ENCODE data around the gene TRPC4AP. TPM values are rescaled to one million over a fixed set of nuclear protein-coding genes. Genes with fewer than 3 reads are reported as not detected.

TRPC4AP gene
- total and polyA plus RNA-seq, 12 donors: 26.2 to 46.4 (median 38.0) TPM

DNA sequence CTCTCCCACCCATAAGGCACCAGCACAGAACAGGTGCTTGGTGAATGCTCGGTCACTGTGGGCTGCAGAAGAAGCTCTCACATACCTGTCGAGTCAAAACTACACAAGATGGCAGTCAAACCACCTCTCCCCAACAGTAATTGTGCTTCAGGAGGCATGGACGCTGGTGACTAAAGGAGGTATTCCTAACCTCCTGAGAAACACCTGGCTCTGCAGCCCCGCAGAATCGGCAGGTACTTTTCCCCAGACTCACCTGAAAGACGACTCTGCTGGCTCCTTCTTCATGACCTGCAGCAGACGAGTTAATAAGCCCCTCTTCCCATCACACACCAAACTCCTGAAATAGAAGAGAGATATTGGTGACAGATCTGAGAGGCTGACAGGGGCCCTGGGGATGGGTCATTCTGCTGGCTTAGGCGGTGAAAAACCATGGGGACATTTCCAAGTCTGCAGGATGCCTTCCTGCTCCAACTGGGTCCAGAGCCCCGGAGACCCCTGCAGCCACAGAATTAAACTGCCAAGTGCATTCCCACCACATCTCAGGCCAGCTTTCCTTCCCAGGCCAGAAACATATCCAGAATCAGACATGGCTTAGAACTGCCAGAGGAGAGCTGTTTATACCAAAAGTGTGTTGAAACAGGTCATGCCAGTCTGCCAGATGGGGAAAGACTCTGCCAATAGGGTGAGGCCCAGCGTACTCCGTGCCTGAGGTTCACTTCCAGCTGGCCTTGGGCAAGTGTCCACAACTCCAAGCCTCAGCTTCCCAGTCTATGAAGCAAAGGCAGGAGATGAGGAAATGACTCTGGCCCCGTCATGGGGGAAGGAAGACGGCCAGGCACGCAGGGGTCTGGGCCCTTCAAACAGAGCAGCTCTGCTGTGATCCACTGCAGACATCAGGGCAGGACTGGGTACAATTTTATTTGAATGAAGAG is 83.9 kb downstream of the TRPC4AP start:
- H3K36me3 ChIP-seq: peaks cover 3 to 100% (median 72%) of the 10 kb centered on the region in 9 donors
- peak overlapping the region in 1 of 10 donors; percentile 26 for H3K27ac ChIP-seq
- ATAC-seq: peak in 3 of 8 donors; percentile 2 to 50 (median 28)
- TF ChIP-seq, protein P1, sequence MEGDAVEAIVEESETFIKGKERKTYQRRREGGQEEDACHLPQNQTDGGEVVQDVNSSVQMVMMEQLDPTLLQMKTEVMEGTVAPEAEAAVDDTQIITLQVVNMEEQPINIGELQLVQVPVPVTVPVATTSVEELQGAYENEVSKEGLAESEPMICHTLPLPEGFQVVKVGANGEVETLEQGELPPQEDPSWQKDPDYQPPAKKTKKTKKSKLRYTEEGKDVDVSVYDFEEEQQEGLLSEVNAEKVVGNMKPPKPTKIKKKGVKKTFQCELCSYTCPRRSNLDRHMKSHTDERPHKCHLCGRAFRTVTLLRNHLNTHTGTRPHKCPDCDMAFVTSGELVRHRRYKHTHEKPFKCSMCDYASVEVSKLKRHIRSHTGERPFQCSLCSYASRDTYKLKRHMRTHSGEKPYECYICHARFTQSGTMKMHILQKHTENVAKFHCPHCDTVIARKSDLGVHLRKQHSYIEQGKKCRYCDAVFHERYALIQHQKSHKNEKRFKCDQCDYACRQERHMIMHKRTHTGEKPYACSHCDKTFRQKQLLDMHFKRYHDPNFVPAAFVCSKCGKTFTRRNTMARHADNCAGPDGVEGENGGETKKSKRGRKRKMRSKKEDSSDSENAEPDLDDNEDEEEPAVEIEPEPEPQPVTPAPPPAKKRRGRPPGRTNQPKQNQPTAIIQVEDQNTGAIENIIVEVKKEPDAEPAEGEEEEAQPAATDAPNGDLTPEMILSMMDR (IDR thresholded peaks at IDR 0.05): no peak
- H3K27me3 ChIP-seq: no peaks in the 10 kb centered on the region
- intact Hi-C loops (cut with DNase I): loop anchor here in 1 of 10 donors (5.0 kb wide), 1 partner anchor 136 kb away; the partner anchor contains the start of gene GGT7
- DNase-seq: no peak
- peaks cover 0 to 38% (median 4%) of the 10 kb centered on the region in 9 donors for H3K4me1 ChIP-seq
- no peak overlapping the region for H3K4me3 ChIP-seq
- H3K9me3 ChIP-seq: no peaks in the 10 kb centered on the region
- WGBS, 2 donors: 79 to 83% methylated on average over 14 of the region's 14 CpGs

DNA sequence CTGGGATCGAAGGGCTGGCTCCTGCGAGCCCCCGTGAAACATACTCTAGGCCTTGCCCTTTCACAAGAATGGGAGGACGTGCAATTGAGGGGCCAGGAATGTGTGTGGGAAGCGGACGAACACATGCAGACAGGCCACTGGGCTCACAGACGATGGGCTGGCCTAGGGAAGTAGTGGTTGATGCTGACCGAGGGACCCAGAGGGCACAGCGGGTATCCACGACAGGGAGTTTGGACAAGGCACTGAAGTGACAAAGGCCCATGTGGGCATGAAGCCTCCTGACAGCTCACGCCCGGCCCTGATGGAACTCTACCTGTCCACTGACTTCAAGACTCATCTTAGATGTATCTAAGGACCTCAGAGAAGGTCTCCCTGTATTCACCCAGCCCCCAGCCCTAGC is 84.7 kb downstream of the TRPC4AP start:
- intact Hi-C loops (cut with DNase I): loop anchor here in 1 of 10 donors (5.0 kb wide), 1 partner anchor 136 kb away; the partner anchor contains the start of gene GGT7
- H3K4me1 ChIP-seq: peaks cover 0 to 34% (median 4%) of the 10 kb centered on the region in 9 donors
- H3K36me3 ChIP-seq: peaks cover 3 to 100% (median 77%) of the 10 kb centered on the region in 9 donors

DNA sequence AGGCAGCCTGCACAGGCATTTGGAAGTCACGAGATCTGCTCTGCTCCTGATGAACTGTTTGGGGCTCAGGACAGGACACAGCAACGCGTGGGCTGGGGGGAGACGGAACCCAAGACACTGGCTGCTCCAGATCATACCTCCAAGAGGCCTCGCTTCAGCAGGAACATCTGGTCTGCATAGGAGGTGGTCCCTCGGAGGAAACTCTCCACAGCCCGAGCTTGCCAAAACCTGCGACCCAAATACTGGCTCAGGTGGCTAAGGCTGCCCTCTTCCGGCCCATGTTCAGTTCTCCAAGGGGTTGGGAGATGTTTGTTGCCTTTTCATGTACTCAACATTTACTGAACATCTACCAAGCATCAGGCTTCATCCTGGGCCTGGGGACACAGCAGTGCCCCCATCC is 85.2 kb downstream of the TRPC4AP start:
- H3K36me3 ChIP-seq: peaks cover 3 to 100% (median 77%) of the 10 kb centered on the region in 9 donors

More for the DNA sequence above, 84.7 kb downstream of the TRPC4AP start:
- 90 to 91% methylated on average over 12 of the region's 12 CpGs for WGBS, 2 donors
- ATAC-seq: no peak
- Histone ChIP-seq H3K9me3 (no peaks in the 10 kb centered on the region), H3K27me3 (no peaks in the 10 kb centered on the region), H3K4me3 (no peak overlapping the region), H3K27ac (peak overlapping the region in 1 of 10 donors; percentile 31)
- DNase-seq: no peak
- TF ChIP-seq, protein P1 (IDR thresholded peaks at IDR 0.05): no peak

More for the DNA sequence above, 85.2 kb downstream of the TRPC4AP start:
- DNase-seq: no peak
- H3K9me3 ChIP-seq: no peaks in the 10 kb centered on the region
- peak in 7 of 8 donors; percentile 0 to 30 (median 5) for ATAC-seq
- WGBS, 2 donors: 67 to 76% methylated on average over 9 of the region's 9 CpGs
- H3K4me3 ChIP-seq: no peak overlapping the region
- no peaks in the 10 kb centered on the region for H3K27me3 ChIP-seq
- H3K4me1 ChIP-seq: peaks cover 0 to 29% (median 2%) of the 10 kb centered on the region in 9 donors
- TF ChIP-seq, protein P1 (IDR thresholded peaks at IDR 0.05): peak in 4 of 9 donors; percentile 23 to 40 (median 33)
- H3K27ac ChIP-seq: peak overlapping the region in 2 of 10 donors; percentile 31 to 41
- intact Hi-C loops (cut with DNase I): loop anchor here in 1 of 10 donors (5.0 kb wide), 1 partner anchor 135 kb away; the partner anchor contains the start of gene GGT7
